Measurements from ENCODE around the gene FGD4. TPM values are rescaled to one million over a fixed set of nuclear protein-coding genes. Genes with fewer than 3 reads are reported as not detected.

Gene FGD4
- total and polyA plus RNA-seq, 2 donors (not counting 3 experiments of a cell fraction or from before 2014, with no cell fraction given) = 6.6 to 44.7 TPM

- H3K4me2 ChIP-seq (ENCODE audit: insufficient read depth, low read length) = peak overlapping the region; percentile 64
- no peak overlapping the region for H3K9ac ChIP-seq (replicated peaks; ENCODE audit: extremely low read depth, insufficient read depth, low read length)
- intact Hi-C loops (cut with micrococcal nuclease) (loop anchor here (10.0 kb wide), 1 partner anchor 173 kb away; no protein-coding TSS in a partner anchor), dilution Hi-C loops (cut with MboI; ENCODE audit: extremely low pct_ligation_motif_present, low sequenced_read_pairs) (loop anchor here (10.0 kb wide), 1 partner anchor 53 kb away; no protein-coding TSS in a partner anchor)
- no peaks in the 10 kb centered on the region for H3K27me3 ChIP-seq (ENCODE audit: control insufficient read depth in 2 of 2, insufficient read depth in 2 of 2, low read length in 2 of 2)
- no peaks in the 10 kb centered on the region for H4K20me1 ChIP-seq (replicated peaks; ENCODE audit: control insufficient read depth, extremely low read depth, insufficient read depth, low read length)
- DNase-seq (ENCODE audit: low read depth, low spot score) = peak; percentile 71
- ChIA-PET POLR2A (no interaction called here), CTCF (interaction anchor here (0.8 to 2.7 kb wide), 6 partner anchors 9 to 53 kb away, joined by 3 to 18 read pairs (median 4); no protein-coding TSS in a partner anchor)
- H3K27ac ChIP-seq (ENCODE audit: insufficient read depth, low read depth, low read length) = peak overlapping the region; percentile 47
- no peak for FAIRE-seq
- no peaks in the 10 kb centered on the region for H3K9me1 ChIP-seq (replicated peaks; ENCODE audit: control insufficient read depth, extremely low read depth, insufficient read depth, low read length)
- H2AFZ ChIP-seq (ENCODE audit: low read depth, low read length) = no peak overlapping the region
- H3K4me1 ChIP-seq (ENCODE audit: control insufficient read depth, extremely low read depth, insufficient read depth, low read length) = peaks cover 53% of the 10 kb centered on the region
- H3K79me2 ChIP-seq (ENCODE audit: control insufficient read depth, insufficient read depth, low read length) = peaks cover 2% of the 10 kb centered on the region
- no TSS peak for BruUV-seq (replicated peaks)
- peaks cover 0 to 2% of the 10 kb centered on the region in 2 experiments for H3K36me3 ChIP-seq (ENCODE audit: control insufficient read depth in 2 of 2, extremely low read depth in 1 of 2, insufficient read depth in 2 of 2, low read length in 2 of 2)
- H3K4me3 ChIP-seq (replicated peaks in 1 of 3; ENCODE audit: insufficient read depth in 1 of 3, low read depth in 1 of 3, low read length in 3 of 3) = no peak overlapping the region
- TF ChIP-seq, protein P1, sequence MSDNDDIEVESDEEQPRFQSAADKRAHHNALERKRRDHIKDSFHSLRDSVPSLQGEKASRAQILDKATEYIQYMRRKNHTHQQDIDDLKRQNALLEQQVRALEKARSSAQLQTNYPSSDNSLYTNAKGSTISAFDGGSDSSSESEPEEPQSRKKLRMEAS (IDR thresholded peaks at IDR 0.05; ENCODE audit: insufficient read depth, insufficient read length) = no peak
- TF ChIP-seq CTCF (IDR thresholded peaks at IDR 0.05; ENCODE audit: extremely low read depth in 1 of 2, insufficient read depth in 1 of 2, low read depth in 1 of 2, low read length in 2 of 2) = no peak
- no peak for TF ChIP-seq JUN (IDR thresholded peaks at IDR 0.05; ENCODE audit: borderline replicate concordance, insufficient read depth, insufficient read length, low read depth)
- TF ChIP-seq GATA2 (IDR thresholded peaks at IDR 0.05; ENCODE audit: insufficient read depth, insufficient read length, low read depth, low read length) = no peak
- TF ChIP-seq POLR2A (IDR thresholded peaks at IDR 0.05; ENCODE audit: low read depth, low read length) = no peak
- TF ChIP-seq POLR2AphosphoS5 (IDR thresholded peaks at IDR 0.05; ENCODE audit: insufficient read depth, low read depth, low read length) = no peak
- TF ChIP-seq FOS (IDR thresholded peaks at IDR 0.05; ENCODE audit: borderline replicate concordance, insufficient read depth, low read length) = no peak
- TF ChIP-seq MYC (IDR thresholded peaks at IDR 0.05; ENCODE audit: low read depth, low read length) = no peak
- no peak for TF ChIP-seq EZH2 (IDR thresholded peaks at IDR 0.05; ENCODE audit: borderline replicate concordance, low read depth, low read length, severe bottlenecking)
- H3K9me3 ChIP-seq (replicated peaks; ENCODE audit: control insufficient read depth, insufficient read depth, low read length) = no peaks in the 10 kb centered on the region
These were observed 82.9 kb downstream of the FGD4 start for GRCh38 chr12:32482226-32482625.

Data from endothelial cell of umbilical vein (primary cell).